Effector memory CD4-positive, alpha-beta T cell (primary cell): ENCODE measurements around the gene UBASH3B.

ENCODE experiments used
- DNase-seq, 3 donors: peaks; one replicate each; pipeline ENCODE4 v3.0.0-alpha.2; 2020
- H3K27ac ChIP-seq: 2 replicates; pipeline ENCODE4 v1.7.0; 2013; ENCODE audit warnings: mild to moderate bottlenecking, low read length, moderate library complexity; ENCODE audit not compliant: insufficient read depth, poor library complexity, severe bottlenecking
- H3K27me3 ChIP-seq: replicated peaks from 2 replicates; pipeline ENCODE4 v1.7.0; 2013; ENCODE audit warnings: mild to moderate bottlenecking, low read length; ENCODE audit not compliant: insufficient read depth, control insufficient read depth, poor library complexity, severe bottlenecking
- H3K36me3 ChIP-seq: 2 replicates; pipeline ENCODE4 v1.7.0; 2013; ENCODE audit warnings: mild to moderate bottlenecking, low read length, moderate library complexity; ENCODE audit not compliant: control insufficient read depth, insufficient read depth
- H3K4me1 ChIP-seq: 2 replicates; pipeline ENCODE4 v1.7.0; 2013; ENCODE audit warnings: low read length, mild to moderate bottlenecking; ENCODE audit not compliant: control insufficient read depth, insufficient read depth, poor library complexity, severe bottlenecking
- H3K4me3 ChIP-seq: 2 replicates; pipeline ENCODE4 v1.7.0; 2013; ENCODE audit warnings: low read length, low read depth, mild to moderate bottlenecking; ENCODE audit not compliant: insufficient read depth, poor library complexity, severe bottlenecking
- H3K9me3 ChIP-seq: 2 replicates; pipeline ENCODE4 v1.7.0; 2013; ENCODE audit warnings: mild to moderate bottlenecking, low read length, moderate library complexity; ENCODE audit not compliant: control insufficient read depth

UBASH3B gene

DNA sequence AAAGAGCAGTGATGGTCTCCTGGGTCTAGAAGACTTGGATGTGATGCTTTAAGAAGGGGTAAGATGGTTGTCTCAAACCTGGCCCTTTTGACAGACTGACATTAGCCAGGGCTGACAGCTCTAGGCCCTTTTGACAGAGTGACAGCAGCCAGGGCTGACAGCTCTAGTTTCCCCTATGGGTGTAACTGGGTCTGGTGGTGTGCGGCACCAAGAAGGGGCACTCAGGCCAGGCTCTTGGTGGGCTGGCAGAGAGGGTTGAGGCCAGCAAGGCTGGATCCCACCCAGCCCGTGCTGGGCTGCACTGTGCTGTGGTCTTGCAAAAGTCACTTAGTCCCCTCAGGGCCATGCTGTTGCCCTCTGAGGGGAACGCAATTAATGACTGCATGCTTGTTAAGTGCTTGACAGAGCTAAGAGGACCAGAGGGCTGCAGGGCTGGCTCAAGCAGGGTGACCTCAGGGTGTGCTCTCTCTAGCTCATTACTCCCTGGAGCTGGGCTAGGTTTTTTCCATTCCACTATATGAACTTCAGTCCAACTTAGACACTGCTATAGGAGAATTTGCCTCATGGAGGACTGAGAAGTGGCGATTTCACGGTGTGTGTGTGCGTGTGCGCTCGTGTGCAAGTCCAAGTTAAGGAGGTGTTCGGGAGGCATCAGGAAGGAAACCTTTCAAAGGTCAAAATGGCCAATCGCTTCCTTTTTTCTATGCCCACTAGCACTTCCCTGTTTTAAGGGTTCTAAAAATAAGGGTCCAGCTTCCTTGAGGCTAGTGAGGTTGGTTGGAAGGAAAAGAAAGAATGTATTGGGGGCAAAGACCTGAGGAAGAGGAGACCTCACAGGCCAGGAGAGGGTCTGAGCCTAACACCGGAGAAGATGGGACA lies 4.4 kb downstream of the UBASH3B start:
- Histone ChIP-seq H3K36me3 (no peaks in the 10 kb centered on the region), H3K4me1 (peaks cover 21% of the 10 kb centered on the region), H3K27me3 (no peaks in the 10 kb centered on the region), H3K27ac (no peak overlapping the region), H3K4me3 (no peak overlapping the region), H3K9me3 (no peaks in the 10 kb centered on the region)
- no peak for DNase-seq

DNA sequence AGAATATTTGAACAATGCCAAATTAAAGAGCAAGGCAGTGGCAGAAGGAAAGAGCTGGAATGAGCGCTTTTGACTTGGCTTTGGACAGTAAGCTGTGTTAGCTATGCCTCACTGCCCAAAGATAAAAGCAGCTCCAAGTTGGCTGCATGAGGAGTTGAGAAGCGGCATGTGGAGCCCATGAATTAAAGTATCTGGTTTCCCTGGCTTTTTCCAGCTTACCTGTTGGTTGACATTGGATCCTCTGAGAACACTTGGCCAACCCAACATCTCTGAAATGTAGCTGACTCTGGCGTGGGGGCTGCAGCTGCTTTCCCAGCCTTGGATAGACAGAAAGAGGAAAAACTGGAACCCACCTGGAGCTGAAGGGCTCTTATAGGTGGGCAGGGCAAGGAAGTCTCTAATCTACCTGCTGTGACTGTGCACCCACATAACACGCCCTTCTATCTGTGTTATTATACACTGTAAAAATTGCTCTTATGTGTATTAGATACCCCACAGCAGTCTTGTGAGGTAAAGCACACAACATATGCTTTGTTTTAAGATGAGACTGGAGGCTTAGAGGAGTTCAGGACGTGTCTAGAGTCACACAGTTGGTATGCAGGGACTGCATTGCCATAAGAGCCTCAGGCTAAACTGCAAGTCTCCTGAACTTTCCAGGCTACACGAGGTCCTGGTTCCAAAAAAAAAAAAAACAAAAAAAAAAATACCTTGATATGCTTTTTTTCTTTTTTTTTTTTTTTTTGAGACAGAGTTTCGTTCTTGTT lies 5.8 kb downstream of the UBASH3B start:
- Histone ChIP-seq H3K9me3 (no peaks in the 10 kb centered on the region), H3K27me3 (no peaks in the 10 kb centered on the region), H3K4me1 (peaks cover 18% of the 10 kb centered on the region), H3K4me3 (no peak overlapping the region), H3K36me3 (no peaks in the 10 kb centered on the region), H3K27ac (no peak overlapping the region)
- DNase-seq, result no peak

DNA sequence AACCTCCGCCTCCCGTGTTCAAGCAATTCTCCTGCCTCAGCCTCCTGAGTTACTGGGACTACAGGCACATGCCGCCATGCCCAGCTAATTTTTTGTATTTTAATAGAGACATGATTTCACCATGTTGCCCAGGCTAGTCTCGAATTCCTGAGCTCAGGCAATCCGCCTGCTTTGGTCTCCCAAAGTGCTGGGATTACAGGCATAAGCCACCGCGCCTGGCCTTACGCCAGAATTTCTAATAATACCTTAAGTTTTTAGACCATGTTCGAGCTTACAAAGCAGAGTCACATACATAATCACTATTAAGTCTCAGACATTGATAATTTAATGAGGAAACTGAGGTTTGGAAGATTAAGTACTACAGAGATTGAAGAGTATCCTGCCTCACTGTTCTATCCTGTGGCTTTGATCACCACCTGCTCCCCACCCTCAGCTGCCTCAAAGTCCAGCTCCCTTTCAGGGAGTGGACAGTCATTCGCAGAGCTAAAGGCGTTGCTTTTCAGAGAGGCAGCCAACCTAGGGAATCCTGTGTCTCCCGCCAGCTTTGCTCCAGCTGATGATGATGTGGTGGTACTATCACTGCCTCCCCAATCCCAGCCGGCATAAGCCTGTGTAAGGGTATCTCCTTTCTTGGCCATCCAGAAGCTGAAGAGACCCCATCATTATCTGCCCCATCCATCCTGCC lies 7.7 kb downstream of the UBASH3B start:
- Histone ChIP-seq H3K36me3 (no peaks in the 10 kb centered on the region), H3K27me3 (no peaks in the 10 kb centered on the region), H3K4me1 (peaks cover 12% of the 10 kb centered on the region), H3K27ac (no peak overlapping the region), H3K9me3 (no peaks in the 10 kb centered on the region), H3K4me3 (no peak overlapping the region)
- DNase-seq, result no peak

DNA sequence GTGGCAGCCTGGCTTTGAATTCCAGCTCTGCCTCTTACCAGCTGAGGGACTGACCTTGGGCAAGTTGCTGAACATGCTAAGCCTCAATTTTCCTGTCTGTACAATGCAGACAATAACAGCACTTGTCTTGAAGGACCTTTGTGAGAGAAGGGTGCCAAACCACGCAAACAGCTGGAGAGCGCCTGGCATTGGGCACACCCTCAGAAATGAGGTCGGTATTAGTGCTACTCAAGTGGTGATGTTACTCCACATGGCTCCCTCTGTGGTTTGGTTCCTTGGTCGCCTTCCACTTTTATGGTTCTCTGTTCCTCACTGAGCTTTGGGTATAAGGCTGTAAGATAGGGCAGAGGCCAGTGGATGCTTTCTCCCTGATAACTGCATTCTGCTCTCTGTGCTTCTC lies 8.2 kb downstream of the UBASH3B start:
- Histone ChIP-seq H3K27ac (no peak overlapping the region), H3K27me3 (no peaks in the 10 kb centered on the region), H3K4me3 (no peak overlapping the region), H3K9me3 (no peaks in the 10 kb centered on the region), H3K4me1 (peaks cover 18% of the 10 kb centered on the region), H3K36me3 (no peaks in the 10 kb centered on the region)
- DNase-seq, result no peak

DNA sequence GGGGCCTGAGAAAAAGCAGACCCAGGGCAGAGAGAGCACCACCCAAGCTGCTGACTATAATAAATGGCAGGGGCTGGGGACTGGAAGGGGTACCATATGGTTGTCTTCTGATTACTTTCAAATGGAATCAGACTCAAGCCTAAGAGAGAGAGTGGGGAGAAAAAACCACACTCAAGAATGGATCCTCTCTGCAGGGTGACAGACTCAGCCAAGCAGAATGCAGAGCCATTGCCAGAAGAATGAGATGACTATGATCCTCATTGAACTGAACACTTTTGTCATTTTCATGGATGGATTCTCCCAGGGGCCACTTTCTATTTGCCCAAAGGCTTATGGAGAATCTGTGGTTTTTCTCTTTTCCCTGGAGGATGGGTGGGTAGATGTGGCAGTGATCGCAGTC lies 8.7 kb downstream of the UBASH3B start:
- H3K27ac ChIP-seq, result no peak overlapping the region
- H3K27me3 ChIP-seq, result no peaks in the 10 kb centered on the region
- H3K36me3 ChIP-seq, result no peaks in the 10 kb centered on the region
- H3K4me3 ChIP-seq, result no peak overlapping the region
- no peaks in the 10 kb centered on the region for H3K9me3 ChIP-seq
- DNase-seq, result no peak
- H3K4me1 ChIP-seq, result peaks cover 22% of the 10 kb centered on the region

DNA sequence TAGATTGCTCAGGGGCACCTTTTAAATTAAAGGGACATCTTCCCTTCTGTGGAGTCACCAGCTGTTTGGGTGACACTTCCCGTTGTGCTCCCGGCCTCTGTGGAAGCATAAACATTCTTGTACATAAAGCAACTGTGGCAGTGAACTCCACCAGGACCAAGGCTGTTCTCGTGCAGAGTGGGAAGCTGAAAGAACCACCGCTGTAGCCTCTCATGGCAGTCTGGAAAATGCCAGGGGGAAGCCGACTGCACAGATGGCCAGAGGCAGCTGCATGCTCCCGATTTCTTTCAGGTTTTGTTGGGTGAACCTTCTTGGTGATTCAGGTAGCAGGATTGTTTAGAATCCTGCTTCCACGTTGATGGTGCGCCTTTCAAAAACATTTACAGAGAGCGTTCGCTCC lies 10.3 kb downstream of the UBASH3B start:
- Histone ChIP-seq H3K4me1 (peaks cover 35% of the 10 kb centered on the region), H3K27ac (no peak overlapping the region), H3K4me3 (no peak overlapping the region), H3K36me3 (no peaks in the 10 kb centered on the region), H3K9me3 (no peaks in the 10 kb centered on the region), H3K27me3 (no peaks in the 10 kb centered on the region)
- DNase-seq, result no peak

DNA sequence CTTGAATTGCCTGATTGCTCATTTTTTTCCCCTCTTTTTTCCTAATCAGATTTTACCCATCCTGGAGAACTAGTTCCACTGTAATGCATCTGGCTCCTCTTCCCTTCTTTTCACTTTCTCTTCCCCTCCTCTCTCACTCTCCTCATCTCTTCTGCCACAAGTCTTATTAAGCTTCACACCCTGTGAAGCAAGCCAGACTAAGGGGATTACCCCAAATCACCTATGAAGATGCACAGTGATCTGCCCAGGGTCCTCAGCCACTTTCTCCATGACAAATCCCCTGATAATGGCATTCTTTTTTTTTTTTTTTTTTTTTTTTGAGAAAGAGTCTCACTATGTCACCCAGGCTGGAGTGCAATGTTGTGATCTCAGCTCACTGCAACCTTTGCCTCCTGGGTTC lies 11.2 kb downstream of the UBASH3B start:
- Histone ChIP-seq H3K4me1 (peaks cover 35% of the 10 kb centered on the region), H3K9me3 (no peaks in the 10 kb centered on the region), H3K4me3 (no peak overlapping the region), H3K36me3 (no peaks in the 10 kb centered on the region), H3K27ac (peak overlapping the region; percentile 41), H3K27me3 (no peaks in the 10 kb centered on the region)
- DNase-seq, result no peak

DNA sequence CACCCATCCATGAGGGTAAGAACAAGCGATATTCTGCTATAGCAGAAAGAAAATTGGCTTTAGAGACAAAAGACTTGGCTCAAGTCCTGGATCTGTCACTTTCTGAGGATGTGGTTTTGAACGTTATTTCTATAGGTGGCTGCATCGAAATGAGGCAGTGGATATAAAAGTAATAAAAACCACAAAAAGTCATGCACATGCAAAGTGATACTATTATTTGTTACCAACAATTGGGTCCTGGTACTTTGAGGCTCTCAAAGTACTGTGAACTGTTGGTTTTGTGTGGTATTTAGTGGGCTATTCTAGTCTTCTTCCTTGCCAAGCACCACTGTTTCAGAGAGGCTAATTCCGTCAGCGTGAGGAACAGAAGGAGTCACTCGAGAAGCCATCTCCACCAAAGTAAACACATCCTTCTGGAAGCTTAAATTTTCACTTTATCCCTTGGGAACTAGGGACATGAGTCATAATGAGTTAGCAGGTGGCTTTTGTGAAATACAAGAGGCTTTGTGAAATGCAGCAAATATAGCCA lies 13.1 kb downstream of the UBASH3B start:
- no peak for DNase-seq
- Histone ChIP-seq H3K4me1 (peaks cover 31% of the 10 kb centered on the region), H3K36me3 (no peaks in the 10 kb centered on the region), H3K27ac (peak overlapping the region; percentile 48), H3K9me3 (no peaks in the 10 kb centered on the region), H3K4me3 (no peak overlapping the region), H3K27me3 (no peaks in the 10 kb centered on the region)

DNA sequence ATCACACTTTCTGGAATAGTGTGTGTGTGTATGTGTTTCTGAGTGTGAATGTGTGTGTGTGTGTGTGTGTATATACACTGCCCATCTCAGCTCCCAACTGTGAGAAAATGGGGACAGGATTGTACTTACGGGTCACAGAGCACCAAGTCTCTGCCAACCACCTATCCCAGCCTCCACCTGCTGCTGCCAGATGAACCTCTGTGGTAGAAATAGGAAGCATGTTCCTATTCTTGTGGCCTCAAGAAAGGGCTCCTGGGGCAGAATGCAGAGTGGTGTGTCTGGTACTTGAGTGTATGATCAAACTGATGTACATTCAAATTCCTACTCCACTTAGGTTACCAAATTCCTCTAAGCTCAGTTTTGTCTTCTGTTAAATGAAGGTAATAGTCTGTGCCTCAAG lies 14.6 kb downstream of the UBASH3B start:
- Histone ChIP-seq H3K4me1 (peaks cover 40% of the 10 kb centered on the region), H3K4me3 (no peak overlapping the region), H3K27me3 (no peaks in the 10 kb centered on the region), H3K36me3 (no peaks in the 10 kb centered on the region), H3K9me3 (no peaks in the 10 kb centered on the region), H3K27ac (no peak overlapping the region)
- DNase-seq, result no peak
